CD4-positive, alpha-beta T cell treated with Interleukin-1 beta for 1 hour (primary cell): ENCODE measurements around the gene REC114.
"Not testable (repeated sequence)": the region's sequence is repeated elsewhere in the genome, so short reads cannot be mapped to it uniquely, and the experiment has no call there.

Experiments used
- DNase-seq, 2 donors: peaks; one replicate each; pipeline ENCODE4 v3.0.0-alpha.2; 2020 to 2022

REC114 gene, protein sequence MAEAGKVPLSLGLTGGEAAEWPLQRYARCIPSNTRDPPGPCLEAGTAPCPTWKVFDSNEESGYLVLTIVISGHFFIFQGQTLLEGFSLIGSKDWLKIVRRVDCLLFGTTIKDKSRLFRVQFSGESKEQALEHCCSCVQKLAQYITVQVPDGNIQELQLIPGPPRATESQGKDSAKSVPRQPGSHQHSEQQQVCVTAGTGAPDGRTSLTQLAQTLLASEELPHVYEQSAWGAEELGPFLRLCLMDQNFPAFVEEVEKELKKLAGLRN

GRCh38 chr15:73442968-73443367 is at the start of gene REC114:
TSS of gene REC114 (plus strand) at chr15:73443164. CDS start at chr15:73443186, 22 bp downstream.
- DNase-seq, result no peak

- no peak for DNase-seq
Measured at GRCh38 chr15:73393336-73393735, 49.6 kb upstream of the REC114 start.

- no peak for DNase-seq
Measured at GRCh38 chr15:73394782-73395181, 48.2 kb upstream of the REC114 start.

DNA sequence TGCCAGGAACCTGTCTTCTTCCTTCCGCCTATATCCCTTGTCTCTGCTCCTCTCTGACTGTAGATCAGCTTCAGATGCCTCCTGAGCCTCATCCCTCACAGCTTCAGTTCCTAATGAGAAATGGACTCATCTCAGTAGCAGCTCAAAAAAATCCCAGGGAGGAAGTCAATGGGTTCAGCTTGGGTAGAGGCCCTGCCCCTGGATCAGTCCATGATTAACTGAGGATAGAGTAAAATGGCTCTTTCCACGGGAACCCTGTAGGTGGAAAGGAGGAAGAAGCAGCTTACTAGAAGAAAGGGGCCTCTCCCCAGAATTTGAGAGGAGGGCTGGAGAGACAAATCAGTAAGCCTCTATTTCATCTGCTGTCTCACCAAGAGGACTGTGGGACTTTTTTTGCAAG is 47.3 kb upstream of the REC114 start:
- DNase-seq, result no peak

DNA sequence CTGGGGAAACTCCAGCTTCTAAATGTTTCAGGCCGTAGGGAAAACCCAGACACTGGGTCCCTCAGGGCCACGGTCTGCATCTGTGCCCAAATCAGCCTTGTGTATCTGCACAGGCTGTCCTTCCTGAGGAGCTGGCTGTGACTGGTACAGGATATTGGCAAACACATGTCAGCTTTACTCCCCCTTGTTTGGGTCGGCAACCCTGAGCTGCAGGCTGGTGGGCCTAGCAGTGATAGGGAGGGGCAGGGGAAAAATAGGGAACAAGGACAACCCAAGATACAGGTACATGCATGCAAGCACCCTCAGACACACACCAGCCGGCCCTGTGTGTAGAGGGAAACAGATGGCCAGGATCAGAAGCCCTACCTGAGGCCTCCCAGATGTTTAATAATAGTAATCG is 45.5 kb upstream of the REC114 start:
- DNase-seq, result no peak

- DNase-seq, result no peak
Measured at GRCh38 chr15:73398861-73399260, 44.1 kb upstream of the REC114 start.

DNA sequence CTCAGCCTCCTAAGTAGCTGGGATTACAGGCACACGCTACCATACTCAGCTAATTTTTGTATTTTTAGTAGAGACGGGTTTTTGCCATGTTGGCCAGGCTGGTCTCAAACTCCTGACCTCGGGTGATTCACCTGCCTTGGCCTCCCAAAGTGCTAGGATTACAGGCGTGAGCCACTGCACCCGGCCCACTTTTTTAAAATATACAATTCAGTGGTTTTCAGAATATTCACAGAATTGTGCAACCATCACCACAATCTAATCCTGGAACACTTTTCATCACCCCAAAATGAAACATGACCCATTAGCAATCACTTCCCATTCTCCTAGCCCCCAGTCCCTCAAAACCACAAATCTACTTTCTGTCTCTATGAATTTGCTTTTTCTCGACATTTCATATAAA is 42.7 kb upstream of the REC114 start:
- DNase-seq, result not testable (repeated sequence)

DNA sequence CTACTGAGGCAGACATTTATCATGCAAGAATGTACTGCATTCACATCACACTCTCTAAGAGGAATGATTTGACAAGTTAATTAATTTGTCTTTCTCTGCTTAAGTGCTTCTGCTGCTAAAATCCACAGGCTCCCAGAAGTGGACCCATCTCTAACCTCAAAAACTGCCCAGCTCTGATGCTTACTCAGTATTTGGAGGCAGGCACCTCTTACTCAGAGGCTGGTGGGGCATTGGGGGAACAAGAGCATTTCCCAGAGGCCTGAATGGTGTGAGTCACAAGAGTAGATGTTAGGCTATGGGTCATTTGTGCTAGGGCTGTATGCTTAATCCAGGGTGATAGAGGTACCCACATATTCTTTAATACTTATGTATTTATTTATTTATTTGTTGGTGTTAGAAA is 39.8 kb upstream of the REC114 start:
- DNase-seq, result no peak

DNA sequence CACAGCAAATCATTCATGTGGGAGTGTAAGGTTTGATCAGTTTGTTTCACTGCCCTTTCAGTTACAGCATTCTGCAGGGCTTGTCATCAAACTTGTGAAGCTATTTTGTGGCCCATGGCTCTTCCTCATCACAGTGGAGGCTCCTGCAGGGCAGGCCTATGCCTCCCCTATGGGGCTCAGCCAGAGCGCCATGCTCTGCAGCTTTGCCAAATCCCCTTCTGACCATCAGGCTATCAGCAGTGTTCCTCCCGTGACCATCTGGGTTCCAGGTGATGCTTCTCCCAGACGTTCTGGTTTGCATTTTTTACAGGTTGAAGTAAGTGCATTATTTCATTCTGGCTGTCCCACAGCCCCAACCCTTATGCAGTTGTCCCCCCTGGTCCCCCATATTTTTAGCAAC is 28.1 kb upstream of the REC114 start:
- no peak for DNase-seq

DNA sequence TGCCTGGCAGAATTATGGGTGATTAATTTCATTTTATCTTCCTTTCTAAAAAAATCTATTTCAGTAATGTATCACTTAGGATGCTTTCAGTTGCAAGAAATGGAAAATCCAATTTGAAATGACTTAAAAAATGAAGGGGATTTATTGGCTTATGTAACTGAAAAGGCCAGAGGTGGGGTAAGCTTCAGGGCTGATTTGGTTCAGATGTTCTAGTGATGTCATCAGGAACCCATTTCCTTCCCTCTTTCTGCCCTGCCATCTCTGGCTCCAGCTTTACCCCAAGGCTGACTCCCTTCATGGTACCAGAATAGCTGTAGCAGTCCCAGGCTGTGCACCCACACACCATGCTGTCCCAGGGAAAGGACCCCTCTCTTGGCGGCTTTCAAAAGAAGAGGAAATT is 18.5 kb upstream of the REC114 start:
- DNase-seq, result no peak

DNA sequence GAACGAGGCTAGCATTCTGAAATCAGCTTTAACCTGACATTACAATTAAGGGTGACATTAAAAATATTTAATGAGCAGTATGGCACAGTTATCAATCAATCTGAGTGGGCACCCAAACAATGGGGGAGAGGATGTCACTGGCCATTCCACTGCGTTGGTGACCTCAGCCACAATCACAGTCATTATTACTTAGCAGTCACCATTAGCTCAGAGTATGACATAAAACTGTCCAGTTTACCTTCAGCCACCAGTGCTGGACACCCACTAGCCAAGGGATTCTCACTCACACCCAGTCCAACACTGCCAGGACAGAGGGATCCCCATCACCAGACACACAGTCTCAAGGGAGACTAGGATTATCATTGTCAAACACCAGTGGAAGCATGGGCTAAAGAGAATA is 17.5 kb upstream of the REC114 start:
- no peak for DNase-seq

- DNase-seq, result no peak
Measured at GRCh38 chr15:73426323-73426994, 16.5 kb upstream of the REC114 start.

- not testable (repeated sequence) for DNase-seq
Measured at GRCh38 chr15:73431329-73431728, 11.6 kb upstream of the REC114 start.

- no peak for DNase-seq
Measured at GRCh38 chr15:73433873-73434272, 9.1 kb upstream of the REC114 start.

DNA sequence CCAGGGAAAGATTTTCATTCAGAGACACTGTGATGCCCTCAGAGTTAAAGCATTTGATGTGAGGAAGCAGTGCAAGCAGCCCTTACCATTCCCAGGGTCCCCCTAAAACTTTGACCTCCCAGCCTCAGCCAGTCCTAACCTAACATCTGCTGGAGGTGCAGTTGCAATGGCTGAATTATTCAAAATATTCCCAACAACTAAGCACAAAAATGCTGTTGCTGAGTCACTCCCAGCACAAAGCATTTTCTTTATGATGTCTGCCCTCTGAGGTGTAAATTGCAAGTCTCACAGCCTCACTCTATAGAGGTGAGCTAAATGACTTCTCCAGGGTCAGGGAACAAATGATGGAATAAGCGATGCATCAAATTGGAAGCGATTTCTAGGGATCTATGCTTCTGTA is 6.4 kb upstream of the REC114 start:
- no peak for DNase-seq

DNA sequence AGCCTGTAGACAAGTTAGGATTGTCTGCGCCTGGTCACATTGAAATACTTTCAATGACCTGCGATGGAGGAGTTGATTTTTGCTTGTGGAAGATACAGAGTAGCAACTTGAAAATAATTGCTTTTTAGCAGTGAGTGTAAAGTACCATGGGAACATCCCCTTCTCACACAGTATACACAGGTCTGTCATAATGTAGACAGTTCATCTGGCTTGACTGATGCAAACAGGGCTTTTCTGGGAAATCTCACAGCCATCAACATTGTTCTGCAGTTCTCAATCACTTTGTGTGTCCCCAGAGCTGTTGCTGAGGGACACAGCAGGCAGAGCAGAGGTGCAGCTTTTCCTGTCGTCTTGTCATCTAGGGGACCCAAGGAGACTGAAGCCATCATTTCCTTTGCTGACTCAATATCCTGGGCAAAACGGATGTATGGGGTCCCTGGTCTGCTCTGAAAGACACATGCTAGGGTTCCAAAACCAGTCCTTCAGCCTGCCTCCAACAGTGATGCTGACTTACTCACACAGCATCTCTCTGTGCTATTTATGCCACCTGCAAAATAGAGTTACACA is 5.3 kb upstream of the REC114 start:
- no peak for DNase-seq

- DNase-seq, result no peak
Measured at GRCh38 chr15:73438651-73439050, 4.3 kb upstream of the REC114 start.

DNA sequence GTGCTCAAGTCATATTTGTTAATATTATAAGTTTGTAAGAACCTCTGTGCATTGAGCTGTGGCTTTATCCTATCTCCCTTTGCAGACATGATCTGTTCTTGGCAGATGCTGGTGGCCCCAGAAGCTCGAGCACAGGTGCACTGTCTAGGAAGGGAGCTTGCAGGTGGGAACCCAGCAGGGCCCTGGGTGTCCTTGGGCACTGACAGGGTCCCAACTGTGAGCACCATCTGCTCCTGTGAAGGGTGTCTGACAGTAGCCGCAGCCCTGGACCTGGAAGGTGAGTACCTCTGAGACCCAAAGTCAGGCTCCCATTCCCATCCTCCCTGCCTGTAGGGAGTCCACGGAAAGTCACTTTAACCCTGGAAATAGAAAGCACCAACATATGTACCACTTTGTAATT is 2.4 kb upstream of the REC114 start:
- no peak for DNase-seq

DNA sequence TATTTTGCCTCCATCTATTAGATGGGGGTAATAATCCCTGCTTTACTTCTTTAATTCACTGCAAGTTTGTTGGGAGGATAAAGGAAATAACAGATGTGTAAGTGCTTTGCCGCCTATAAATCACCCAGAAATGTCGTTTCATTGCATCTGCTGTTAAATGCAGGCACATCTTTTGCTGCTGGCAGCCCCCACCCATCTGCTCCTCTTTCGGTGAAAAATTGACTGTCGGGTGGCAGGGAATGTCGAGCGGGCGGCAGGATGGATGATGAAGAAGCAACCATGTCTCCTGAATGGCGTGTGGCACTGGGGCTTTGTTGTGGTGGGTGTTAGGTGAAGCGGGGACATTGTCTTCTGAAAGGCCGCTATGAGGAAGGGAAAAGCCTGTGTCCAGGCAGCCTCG is 543 bp upstream of the REC114 start:
- no peak for DNase-seq

- not testable (repeated sequence) for DNase-seq
Measured at GRCh38 chr15:73447471-73447870, 4.5 kb downstream of the REC114 start.

GRCh38 chr15:73448158-73448758 is 5.3 kb downstream of the REC114 start:
- DNase-seq, result peak in 1 of 2 donors; percentile 37

- not testable (repeated sequence) for DNase-seq
Measured at GRCh38 chr15:73449980-73450379, 7.0 kb downstream of the REC114 start.

DNA sequence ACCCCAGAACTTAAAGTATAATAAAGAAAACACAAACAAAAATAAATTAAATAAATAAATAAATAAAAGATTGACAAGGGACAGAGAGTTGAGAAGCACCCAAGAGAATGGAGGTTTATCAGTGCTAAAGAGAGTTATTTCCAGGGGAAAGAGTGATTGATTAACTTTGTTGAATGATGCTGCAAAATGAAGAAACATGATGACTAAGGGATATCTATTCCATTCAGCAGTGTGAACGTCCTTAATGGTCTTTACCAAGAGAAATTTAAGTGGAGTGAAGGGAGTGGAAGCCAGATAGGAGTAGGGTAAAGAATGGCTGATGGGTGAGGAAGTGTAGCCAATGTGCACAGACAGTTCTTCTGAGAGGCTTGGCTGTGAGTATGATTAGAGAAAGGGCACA is 11.1 kb downstream of the REC114 start:
- no peak for DNase-seq

DNA sequence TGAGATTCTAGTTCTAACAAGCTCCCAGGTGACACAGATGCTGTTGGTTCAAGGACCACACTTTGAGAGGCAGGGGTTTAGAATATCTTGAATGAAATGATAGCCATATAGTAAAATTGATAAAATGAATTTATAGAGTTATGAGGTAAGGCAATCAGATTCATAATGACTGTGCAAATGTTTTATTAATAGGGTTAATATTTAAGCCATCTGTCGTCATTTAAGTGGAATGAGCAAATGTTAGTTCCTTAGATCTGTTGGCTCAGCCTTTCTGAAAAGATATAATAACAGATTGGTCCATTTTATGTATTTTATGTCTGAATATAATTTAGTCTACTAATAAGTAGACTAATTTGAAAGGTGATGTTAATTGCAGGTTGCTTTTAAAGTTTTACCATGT is 12.9 kb downstream of the REC114 start:
- DNase-seq, result no peak
